Heart right ventricle (tissue), 16 donors: ENCODE results near the gene CAND2. TPM values are rescaled to one million over a fixed set of nuclear protein-coding genes. Genes with fewer than 3 reads are reported as not detected.

Experiments used
- ATAC-seq, 8 donors: fragments of 200-7000 bp; cut with Tn5 transposase; one replicate each; pipeline ENCODE4 v1.9.1; 2020; ENCODE audit warnings: mild to moderate bottlenecking in 8 of 8, moderate library complexity in 8 of 8, moderate number of reproducible peaks in 1 of 8
- DNase-seq, 2 donors: peaks; one replicate each; pipeline ENCODE4 v3.0.0-alpha.2; 2020
- H3K27ac ChIP-seq, 10 donors: fragments of 200-600 bp; sonication (generic) in 2 of 10; one replicate each; pipeline versions ENCODE4 v1.5.0 to v1.8.0; 2020 to 2022; ENCODE audit warnings: mild to moderate bottlenecking in 3 of 10
- H3K27me3 ChIP-seq, 7 donors: fragments of 200-600 bp; one replicate each; pipeline ENCODE4 v1.8.0; 2021 to 2022; ENCODE audit warnings: mild to moderate bottlenecking in 2 of 7
- H3K36me3 ChIP-seq, 9 donors: fragments of 200-600 bp; sonication (generic) in 1 of 9; one replicate each; pipeline versions ENCODE4 v1.5.0 to v1.8.0; 2020 to 2022; ENCODE audit warnings: mild to moderate bottlenecking in 2 of 9
- H3K4me1 ChIP-seq, 9 donors: fragments of 200-600 bp; sonication (generic) in 1 of 9; one replicate each; pipeline versions ENCODE4 v1.5.0 to v1.8.0; 2020 to 2022; ENCODE audit warnings: mild to moderate bottlenecking in 4 of 9
- H3K4me3 ChIP-seq, 10 donors: fragments of 200-600 bp; sonication (generic) in 2 of 10; one replicate each; pipeline versions ENCODE4 v1.5.0 to v1.8.0; 2020 to 2022; ENCODE audit warnings: mild to moderate bottlenecking in 7 of 10, moderate library complexity in 2 of 10
- H3K9me3 ChIP-seq, 11 donors: fragments of 200-600 bp in 10 of 11; sonication (generic) in 2 of 11; one replicate each; pipeline versions ENCODE4 v1.5.0 to v1.8.0; 2013 to 2022; ENCODE audit warnings: mild to moderate bottlenecking in 2 of 11, control low read depth in 1 of 11, moderate library complexity in 1 of 11
- WGBS, 2 donors: extraction: QIAGEN DNeasy Blood & Tissue Kit; methylation state at CpG; one replicate each; pipeline ENCODE4 v1.1.7; 2013; ENCODE audit warnings: inconsistent platforms in 1 of 2; 5-methylcytosine and 5-hydroxymethylcytosine counted together
- intact Hi-C, 10 donors: fragments of 100-400 bp; cut with DNase I; formaldehyde crosslinking; loops; one replicate each; pipeline versions ENCODE4 v1.11.1 to v1.14.2; 2022
- polyA plus RNA-seq, 2 donors: library from polyadenylated mRNA; stranded (reverse); fragments of 200-250 nt; gene quantifications; one replicate each; pipeline ENCODE4 v1.2.3, GENCODE V29; 2013
- total RNA-seq, 10 donors: library from RNA; stranded (reverse); fragmentation: NEBNext Ultra II Directional in 3 of 10; extraction: Animal tissue kit (Norgen Biotek cat#: 25700) in 3 of 10; gene quantifications; one replicate each; pipeline versions ENCODE4 v1.2.1 to v1.2.4, GENCODE V29; 2021 to 2023
- TF ChIP-seq, protein P1 (sequence below), 9 donors: fragments of 200-600 bp; sonication (generic) in 2 of 9; IDR thresholded peaks; one replicate each; pipeline versions ENCODE4 v1.5.0 to v1.8.0; 2021 to 2022; ENCODE audit warnings: antibody characterized with exemption in 9 of 9, mild to moderate bottlenecking in 5 of 9, moderate library complexity in 1 of 9
- donor health status: Arrhythmogenic right ventricular cardiomyopathy.
- donor health status: ischemic (EF 13 %, LVEDD 7.1; RV severe dilation, severe dysfunction).
- donor health status: healthy with polysubstance abuse.
- donor health status: DM: no; HTN: yes; CAD: no.
- donor health status: DM: no; HTN: no; CAD: no.
- donor health status: ischemic (EF 25% LVEDD 6.9; RV normal size, moderate dysfunction).
- donor health status: ischemic (EF 25% LVEDD 5.7; RV mildly dilated, moderate dysfunction).
- donor health status: healthy.
- donor health status: DM: yes; HTN: yes; CAD: no.
- donor health status: Ischemic cardiomyopathy.
- donor health status: ischemic (EF 35%, LVEDD 5.7; RV mildly dilated, moderate dysfunction).
- donor health status: nonischemic (EF 11% LVEDD 7.7; RV severe dilation, severe dysfunction).
- donor health status: DM: yes; HTN: yes; CAD: no.
- donor health status: PGD.
- donor health status: ischemic (EF 29% LVEDD 5.4; RV normal size, mild dysfunction).
- donor health status: nonischemic (EF 23%, LVEDD 6.1; RV moderate dilation, normal function).

CAND2 gene
- total and polyA plus RNA-seq, 12 donors = 9.2 to 99.0 (median 63.1) TPM

DNA sequence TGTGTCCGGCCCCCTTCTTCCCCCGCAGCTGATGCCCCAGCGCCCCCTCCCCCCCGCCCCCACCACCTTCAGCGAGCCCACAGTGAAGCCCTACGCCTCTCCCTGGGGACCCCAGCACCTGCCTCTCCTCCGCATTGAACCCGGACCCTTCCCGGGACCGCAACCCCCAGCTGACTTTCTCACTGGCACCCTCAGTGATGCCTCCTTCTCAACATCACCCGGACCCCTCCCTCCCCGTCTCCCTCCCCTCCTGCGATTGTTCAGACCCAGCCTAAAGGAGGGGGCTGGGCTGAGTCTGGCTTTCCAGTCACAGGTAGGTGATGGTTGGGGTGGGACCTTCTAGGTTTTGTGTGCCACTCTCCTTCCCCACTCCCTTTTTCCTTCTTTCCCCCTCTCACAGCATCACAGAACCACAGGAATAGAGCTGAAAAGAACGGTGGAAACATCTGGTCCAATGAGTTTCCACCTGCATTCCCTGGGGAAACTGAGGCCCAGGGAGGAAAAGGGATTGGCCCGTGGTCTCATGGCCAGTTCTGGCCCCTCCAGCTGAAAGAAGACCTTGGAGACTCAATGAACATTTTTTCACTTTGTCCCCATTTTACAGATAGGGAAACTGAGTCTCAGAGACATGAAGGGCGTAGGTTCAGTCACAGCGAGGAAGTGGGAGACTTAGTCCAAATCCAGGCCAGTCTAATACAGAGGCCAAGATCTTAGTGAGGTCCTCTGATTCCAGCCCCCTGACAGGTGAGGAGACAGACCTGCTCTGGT is 828 bp downstream of the CAND2 start:
- peaks cover 0 to 19% (median 0%) of the 10 kb centered on the region in 7 donors for H3K27me3 ChIP-seq
- DNase-seq (no peak), ATAC-seq (peak in 4 of 8 donors; percentile 5 to 19 (median 10))
- WGBS, 2 donors = 34 to 46% methylated on average over 13 to 16 of the region's 17 CpGs
- H3K4me1 ChIP-seq = peaks cover 0 to 48% (median 15%) of the 10 kb centered on the region in 9 donors
- intact Hi-C loops = loop anchor here in 2 of 10 donors (5.0 to 10.0 kb wide), 2 partner anchors 40 to 47 kb away; partner anchors contain the start of gene RPL32 (in 1 of the 2)
- peak overlapping the region; percentile 9 to 96 (median 91) for H3K27ac ChIP-seq
- TF ChIP-seq, protein P1, sequence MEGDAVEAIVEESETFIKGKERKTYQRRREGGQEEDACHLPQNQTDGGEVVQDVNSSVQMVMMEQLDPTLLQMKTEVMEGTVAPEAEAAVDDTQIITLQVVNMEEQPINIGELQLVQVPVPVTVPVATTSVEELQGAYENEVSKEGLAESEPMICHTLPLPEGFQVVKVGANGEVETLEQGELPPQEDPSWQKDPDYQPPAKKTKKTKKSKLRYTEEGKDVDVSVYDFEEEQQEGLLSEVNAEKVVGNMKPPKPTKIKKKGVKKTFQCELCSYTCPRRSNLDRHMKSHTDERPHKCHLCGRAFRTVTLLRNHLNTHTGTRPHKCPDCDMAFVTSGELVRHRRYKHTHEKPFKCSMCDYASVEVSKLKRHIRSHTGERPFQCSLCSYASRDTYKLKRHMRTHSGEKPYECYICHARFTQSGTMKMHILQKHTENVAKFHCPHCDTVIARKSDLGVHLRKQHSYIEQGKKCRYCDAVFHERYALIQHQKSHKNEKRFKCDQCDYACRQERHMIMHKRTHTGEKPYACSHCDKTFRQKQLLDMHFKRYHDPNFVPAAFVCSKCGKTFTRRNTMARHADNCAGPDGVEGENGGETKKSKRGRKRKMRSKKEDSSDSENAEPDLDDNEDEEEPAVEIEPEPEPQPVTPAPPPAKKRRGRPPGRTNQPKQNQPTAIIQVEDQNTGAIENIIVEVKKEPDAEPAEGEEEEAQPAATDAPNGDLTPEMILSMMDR (IDR thresholded peaks at IDR 0.05) = no peak
- peak overlapping the region; percentile 54 to 83 (median 76) for H3K4me3 ChIP-seq
- no peaks in the 10 kb centered on the region for H3K9me3 ChIP-seq
- peaks cover 0 to 2% (median 0%) of the 10 kb centered on the region in 9 donors for H3K36me3 ChIP-seq

DNA sequence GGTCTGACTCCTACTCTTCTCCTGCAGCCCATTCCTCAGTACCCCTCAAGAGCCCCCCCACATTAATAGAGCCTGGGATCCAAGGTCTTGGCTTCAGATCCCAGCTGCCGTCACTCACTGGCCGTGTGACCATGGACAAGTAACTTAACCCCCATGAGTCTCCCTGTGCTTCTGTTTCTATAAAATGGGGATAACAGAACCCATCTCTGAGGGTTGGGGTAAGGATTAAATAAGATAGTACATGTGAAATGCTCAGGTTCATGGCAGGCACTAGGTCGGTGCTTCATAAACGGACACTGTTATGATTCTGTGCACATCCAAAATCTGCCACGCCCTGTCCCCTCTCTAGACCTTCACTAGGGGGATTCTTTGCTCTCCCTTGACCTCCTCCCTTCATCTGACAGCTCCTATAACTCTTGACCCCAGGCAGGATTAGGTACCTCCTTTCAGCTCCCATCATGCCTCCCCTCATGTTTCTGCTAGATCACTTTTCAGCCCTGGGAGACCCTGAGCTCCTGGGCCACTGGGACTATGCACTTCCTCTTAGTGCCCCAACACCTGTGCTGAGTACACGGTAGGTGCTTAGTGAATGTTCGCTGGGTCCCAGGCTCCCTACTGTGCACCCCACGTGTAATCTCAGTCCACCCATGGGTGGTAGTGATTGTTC is 1.5 kb downstream of the CAND2 start:
- Histone ChIP-seq H3K4me1 (peaks cover 0 to 48% (median 15%) of the 10 kb centered on the region in 9 donors), H3K27ac (peak overlapping the region in 9 of 10 donors; percentile 26 to 96 (median 92)), H3K27me3 (peaks cover 0 to 19% (median 0%) of the 10 kb centered on the region in 7 donors), H3K36me3 (peaks cover 0 to 5% (median 0%) of the 10 kb centered on the region in 9 donors), H3K4me3 (peak overlapping the region in 6 of 10 donors; percentile 72 to 83 (median 79)), H3K9me3 (no peaks in the 10 kb centered on the region)
- 50 to 54% methylated on average over 8 of the region's 8 CpGs for WGBS, 2 donors
- ATAC-seq (no peak), DNase-seq (no peak)
- intact Hi-C loops = loop anchor here in 2 of 10 donors (5.0 to 10.0 kb wide), 2 partner anchors 39 to 47 kb away; partner anchors contain the start of gene RPL32 (in 1 of the 2)
- TF ChIP-seq, protein P1 (IDR thresholded peaks at IDR 0.05) = no peak

DNA sequence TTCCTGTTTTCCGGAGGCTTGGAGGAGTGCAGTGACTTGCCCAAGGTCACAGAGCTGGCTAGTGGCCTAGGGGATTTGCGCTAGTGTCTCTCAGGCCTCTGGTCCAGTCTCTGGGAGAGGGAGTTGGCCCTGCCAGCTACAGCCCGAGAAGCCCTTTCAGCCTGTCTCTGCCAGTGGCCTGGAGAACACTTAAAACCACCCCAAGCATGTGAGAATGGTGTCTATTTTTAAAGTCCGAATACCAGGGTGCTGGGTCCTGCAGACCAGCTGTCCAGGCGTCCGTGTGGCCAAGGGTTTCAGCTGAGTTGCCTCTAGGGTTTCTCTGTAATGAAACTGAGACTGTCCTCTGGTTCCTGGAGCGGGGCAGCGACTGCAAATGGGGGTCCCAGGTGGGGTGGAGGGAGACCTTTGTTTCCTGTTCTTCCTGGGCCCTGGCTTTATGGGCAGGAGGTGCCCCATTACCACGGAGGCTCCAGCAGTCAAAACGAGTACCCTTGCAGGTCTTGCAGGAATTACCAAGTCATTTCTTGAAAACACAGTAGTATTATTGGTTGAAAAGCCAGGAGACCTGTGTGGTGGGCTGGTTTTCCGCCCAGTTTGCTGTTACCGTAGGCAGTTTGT is 2.2 kb downstream of the CAND2 start:
- peak; percentile 17 to 72 (median 68) for ATAC-seq
- no peaks in the 10 kb centered on the region for H3K9me3 ChIP-seq
- intact Hi-C loops = loop anchor here in 2 of 10 donors (5.0 to 10.0 kb wide), 2 partner anchors 39 to 46 kb away; partner anchors contain the start of gene RPL32 (in 1 of the 2)
- peak; percentile 40 to 42 for DNase-seq
- peaks cover 0 to 12% (median 0%) of the 10 kb centered on the region in 9 donors for H3K36me3 ChIP-seq
- H3K27me3 ChIP-seq = peaks cover 0 to 19% (median 0%) of the 10 kb centered on the region in 7 donors
- 53 to 54% methylated on average over 12 of the region's 12 CpGs for WGBS, 2 donors
- peak overlapping the region in 6 of 10 donors; percentile 8 to 82 (median 48) for H3K4me3 ChIP-seq
- H3K27ac ChIP-seq = peak overlapping the region in 9 of 10 donors; percentile 26 to 96 (median 92)
- H3K4me1 ChIP-seq = peaks cover 0 to 48% (median 15%) of the 10 kb centered on the region in 9 donors
- TF ChIP-seq, protein P1 (IDR thresholded peaks at IDR 0.05) = no peak
